ENCODE data around the gene GEN1.

Gene GEN1

GRCh38 chr2:17752892-17753802, 791 bp upstream of the GEN1 start:
- DNase-seq = peak; percentile 50

DNA sequence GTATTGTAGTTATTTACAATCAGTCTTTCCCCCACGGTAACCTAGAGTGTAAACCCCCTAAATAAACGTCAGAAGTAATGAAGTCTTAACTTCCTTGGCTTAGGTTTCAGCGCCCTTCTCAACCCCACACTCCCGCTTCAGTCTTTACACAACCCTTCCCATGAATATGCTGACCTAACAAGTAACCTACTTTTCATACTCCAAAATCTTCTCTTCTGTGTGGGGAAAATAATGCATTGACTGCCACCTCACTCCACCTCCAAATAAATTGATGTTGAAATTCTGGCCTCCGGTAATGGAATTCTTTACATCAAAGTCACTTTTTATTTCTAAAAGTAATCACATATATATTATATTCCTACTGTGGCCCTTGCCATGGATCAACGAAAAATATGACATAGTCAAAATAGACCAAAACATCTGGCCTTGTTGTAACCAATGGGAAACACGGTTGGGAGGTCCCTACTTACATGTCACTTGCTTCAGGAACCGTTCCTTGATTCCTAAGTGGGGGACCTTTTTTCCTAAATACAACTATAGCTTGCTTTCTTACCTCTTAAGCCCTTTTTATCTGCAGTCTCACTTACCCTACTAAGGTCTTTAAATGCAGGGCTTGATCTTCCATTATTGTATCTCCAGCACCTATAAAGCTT, 961 bp downstream of the GEN1 start:
- DNase-seq = no peak

- no peak for DNase-seq
These were observed 2.7 kb downstream of the GEN1 start for GRCh38 chr2:17756668-17757067.

- no peak for DNase-seq
These were observed 3.4 kb downstream of the GEN1 start for GRCh38 chr2:17757321-17757720.

DNA sequence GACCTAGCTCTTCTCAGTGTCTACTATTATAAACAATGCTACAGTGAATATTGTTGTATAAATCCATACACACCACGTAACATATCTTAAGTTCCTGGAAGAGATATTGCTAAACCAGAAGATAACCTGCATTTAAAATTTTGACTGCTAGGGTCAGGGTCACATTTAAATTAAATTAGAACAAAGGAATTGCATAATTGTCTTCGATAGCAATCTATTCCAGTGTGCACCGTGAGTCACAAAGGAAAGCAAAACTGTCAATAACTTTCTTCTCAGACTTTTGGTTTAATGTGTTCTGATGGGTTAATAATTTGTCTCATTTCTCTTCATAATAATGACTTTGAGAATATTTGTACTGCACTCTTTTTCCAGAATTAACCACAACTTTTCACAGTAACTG, 4.2 kb downstream of the GEN1 start:
- DNase-seq = no peak

DNA sequence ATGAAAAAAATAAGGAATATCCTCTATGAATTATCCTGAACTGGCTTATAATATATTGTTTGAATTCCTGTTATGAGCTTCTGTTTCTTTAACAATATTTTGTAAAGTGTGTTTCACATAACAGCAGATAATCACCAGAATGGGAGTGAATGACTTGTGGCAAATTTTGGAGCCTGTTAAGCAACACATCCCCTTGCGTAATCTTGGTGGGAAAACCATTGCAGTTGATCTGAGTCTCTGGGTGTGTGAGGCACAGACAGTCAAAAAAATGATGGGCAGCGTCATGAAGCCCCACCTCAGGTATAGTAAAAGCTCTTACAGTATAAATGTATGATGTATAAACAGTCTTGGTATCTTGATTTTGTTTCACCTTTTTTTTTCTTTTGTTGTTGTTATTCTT, 5.9 kb downstream of the GEN1 start:
- DNase-seq = no peak

DNA sequence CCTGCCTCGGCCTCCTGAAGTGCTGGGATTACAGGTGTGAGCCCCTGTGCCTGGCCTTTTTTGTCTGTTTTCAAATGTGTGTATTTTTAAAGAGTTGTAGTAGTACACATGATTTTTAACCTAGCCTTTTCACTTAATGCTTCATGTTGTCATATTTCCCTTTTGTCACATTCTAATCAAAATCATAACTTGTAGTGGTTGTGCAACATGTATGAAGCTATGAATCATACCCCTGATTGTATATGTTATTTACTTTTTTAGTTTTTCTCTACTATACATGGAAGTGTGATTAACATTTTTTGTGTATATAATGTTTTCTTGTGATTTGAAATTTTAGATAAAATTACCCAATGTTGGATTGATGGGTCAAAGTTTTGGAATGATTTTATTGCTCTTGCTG, 8.5 kb downstream of the GEN1 start:
- no peak for DNase-seq

DNA sequence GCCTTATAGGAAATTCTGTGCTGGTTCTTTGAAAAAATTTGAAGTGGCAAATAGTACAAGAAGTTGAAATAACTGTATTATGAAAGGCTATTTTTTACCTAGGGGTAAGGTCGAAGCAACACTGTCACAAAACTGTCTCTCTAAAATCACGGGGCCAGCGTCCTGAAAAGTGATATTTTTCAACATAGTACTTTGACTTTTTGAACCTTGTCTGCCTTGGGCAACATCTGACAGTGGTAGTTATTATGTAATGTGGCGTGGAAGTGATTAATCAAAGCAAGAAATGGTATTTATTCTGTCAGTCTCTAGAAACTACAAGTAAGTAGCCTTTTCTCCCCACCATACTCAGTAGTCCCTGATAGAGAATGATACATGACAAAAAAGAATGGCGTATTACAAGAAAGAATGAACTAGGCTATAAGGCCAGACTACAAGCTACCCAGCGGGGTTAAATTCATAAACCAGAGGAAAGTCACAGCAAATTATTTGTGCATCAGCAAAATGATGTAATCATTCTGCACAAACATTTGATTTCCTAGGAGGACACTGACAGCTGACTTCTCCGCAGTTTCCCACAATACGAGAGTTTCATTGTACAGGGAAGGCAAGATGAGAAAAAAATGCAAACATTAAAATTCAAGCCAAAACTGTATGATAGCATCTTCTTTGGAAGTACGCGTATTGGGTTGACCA, 9.8 kb downstream of the GEN1 start:
- no peak for DNase-seq

- DNase-seq = no peak
These were observed 11.5 kb downstream of the GEN1 start for GRCh38 chr2:17765398-17765797.

DNA sequence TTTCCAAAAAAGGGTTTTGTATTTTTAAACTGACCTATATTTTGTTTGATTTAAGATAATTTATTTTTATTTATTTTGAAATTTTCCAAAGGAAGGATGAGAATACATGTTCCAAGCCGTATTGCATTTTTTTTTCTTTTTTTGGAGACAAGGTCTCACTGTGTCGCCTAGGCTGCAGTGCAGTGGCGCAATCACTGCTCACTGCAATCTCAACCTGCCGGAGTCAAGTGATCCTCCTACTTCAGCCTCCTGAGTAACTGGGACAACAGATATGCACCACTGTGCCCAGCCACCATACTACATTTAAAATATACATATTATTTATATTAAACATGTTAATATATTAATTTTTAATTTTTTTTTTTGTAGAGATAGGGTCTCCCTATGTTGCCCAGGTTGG, 15.0 kb downstream of the GEN1 start:
- no peak for DNase-seq

- no peak for DNase-seq
These were observed 18.0 kb downstream of the GEN1 start for GRCh38 chr2:17771956-17772355.

GRCh38 chr2:17772532-17772931, 18.6 kb downstream of the GEN1 start:
- DNase-seq = no peak

- DNase-seq = no peak
These were observed 26.6 kb downstream of the GEN1 start for GRCh38 chr2:17780546-17780945.

GRCh38 chr2:17781482-17781881, 27.5 kb downstream of the GEN1 start:
- DNase-seq = no peak

DNA sequence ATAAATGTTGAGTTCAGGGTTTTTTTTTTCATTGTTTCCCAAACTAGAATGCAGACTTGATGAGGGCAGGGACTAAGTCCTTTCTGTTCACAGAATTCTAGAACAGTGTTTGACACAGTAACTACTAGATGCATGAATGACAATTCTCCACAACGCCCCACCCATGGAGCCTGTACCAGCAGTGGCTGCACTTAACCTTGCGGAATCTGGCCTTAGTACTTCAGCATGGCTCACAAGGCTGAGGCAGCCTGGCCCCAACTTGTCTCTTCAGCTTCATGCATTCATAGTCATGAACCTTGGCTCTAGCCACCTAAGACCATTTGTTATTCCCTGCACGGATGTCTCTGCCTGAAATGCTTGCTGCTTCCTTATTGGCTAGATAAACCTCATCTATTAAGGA, 32.8 kb downstream of the GEN1 start:
- DNase-seq = no peak

GRCh38 chr2:17788773-17789172, 34.8 kb downstream of the GEN1 start:
- DNase-seq = no peak

GRCh38 chr2:17790536-17790935, 36.6 kb downstream of the GEN1 start:
- DNase-seq = peak; percentile 8

DNA sequence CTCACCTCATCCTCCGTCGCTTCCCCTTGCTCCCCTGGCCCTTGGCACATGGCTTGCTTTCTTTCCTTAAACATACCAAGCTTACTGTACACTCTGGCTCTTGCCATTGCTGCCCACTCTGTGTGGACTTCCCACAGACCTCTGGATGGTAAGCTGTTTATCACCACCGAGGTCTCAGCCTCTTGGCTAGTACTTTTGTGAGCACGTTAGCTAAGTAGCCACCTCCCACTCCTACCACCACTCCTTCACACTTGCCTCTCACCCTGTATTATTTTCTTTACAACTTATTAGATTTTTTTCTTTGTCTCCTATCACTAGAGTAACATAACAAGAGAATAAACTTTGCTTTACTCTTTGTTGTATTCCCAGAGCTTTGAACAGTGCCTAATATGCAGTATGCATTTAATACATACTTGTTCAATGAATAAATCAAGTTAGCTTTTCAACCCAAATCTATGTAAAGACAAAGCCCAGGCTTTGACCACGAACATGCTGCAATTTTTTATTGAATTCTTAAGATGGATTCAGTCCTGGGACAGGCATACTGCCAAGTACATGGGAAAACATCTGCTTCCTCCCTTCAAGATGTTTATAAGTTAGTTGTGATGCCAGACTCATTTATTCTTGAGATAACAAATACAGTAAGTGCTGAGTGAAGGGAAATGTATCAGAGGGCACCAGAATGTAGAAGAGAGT, 37.3 kb downstream of the GEN1 start:
- no peak for DNase-seq

GRCh38 chr2:17791817-17792130, 37.8 kb downstream of the GEN1 start:
- no peak for DNase-seq

- no peak for DNase-seq
These were observed 38.6 kb downstream of the GEN1 start for GRCh38 chr2:17792515-17792914.

GRCh38 chr2:17793296-17793695, 39.4 kb downstream of the GEN1 start:
- no peak for DNase-seq

DNA sequence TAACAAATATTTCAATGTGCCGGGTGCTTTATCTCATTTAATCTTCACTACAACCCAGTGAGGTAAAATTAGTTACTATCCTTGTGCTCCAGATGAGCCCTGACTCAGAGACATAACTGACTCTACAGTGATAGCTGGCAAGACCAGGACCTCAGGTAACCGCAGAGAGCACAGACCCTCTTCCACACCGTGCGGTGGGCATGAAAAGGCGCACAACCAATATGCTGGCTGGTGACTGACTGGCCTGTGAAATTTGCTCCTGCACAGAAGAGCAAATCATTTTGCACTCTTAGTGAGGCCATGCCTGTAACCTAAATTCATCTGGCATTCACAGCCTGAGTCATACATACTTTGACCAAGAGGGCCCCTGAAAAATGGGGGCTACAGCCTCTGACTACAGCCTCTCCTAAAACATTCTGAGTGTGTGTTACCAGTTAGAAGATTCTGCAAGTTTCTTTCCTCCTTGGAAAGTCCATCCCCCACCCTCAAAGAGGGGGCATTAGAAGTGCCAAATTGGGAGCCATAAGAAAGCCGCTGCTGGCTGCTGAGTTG, 39.9 kb downstream of the GEN1 start:
- DNase-seq = no peak

GRCh38 chr2:17795309-17795708, 41.4 kb downstream of the GEN1 start:
- DNase-seq = no peak

Measured in activated CD4-positive, alpha-beta T cell treated with anti-CD3 and anti-CD28 coated beads for 48 hours (primary cell).